Stimulated activated CD8-positive, alpha-beta memory T cell treated with anti-CD3 and anti-CD28 coated beads, Interleukin-15, amount 100 ng/mL, for 24 hours (primary cell): Measurements from ENCODE around the gene CYP27B1.
"Not testable (repeated sequence)": the region's sequence is repeated elsewhere in the genome, so short reads cannot be mapped to it uniquely, and the experiment has no call there.

Experiments
- DNase-seq: peaks from one replicate; pipeline ENCODE4 v3.0.0-alpha.2; 2020; ENCODE audit warnings: low read depth

The CYP27B1 gene

GRCh38 chr12:57782608-57783465, 16.0 kb upstream of the CYP27B1 start, which contains the start of gene TSFM:
Gene TSFM, plus strand, starts transcription at chr12:57782787. Its CDS starts 15 bp downstream, at chr12:57782802.
- peak; percentile 93 for DNase-seq

GRCh38 chr12:57782243-57782607, 15.3 kb upstream of the CYP27B1 start:
- DNase-seq, result no peak

GRCh38 chr12:57781801-57782200, 14.9 kb upstream of the CYP27B1 start:
- DNase-seq, result no peak

GRCh38 chr12:57781244-57781643, 14.4 kb upstream of the CYP27B1 start:
- DNase-seq, result no peak

- DNase-seq, result no peak
Observed at GRCh38 chr12:57780284-57780897, 13.5 kb upstream of the CYP27B1 start.

GRCh38 chr12:57779736-57780135, 12.9 kb upstream of the CYP27B1 start:
- no peak for DNase-seq

GRCh38 chr12:57777911-57778310, 11.0 kb upstream of the CYP27B1 start:
- DNase-seq, result no peak

GRCh38 chr12:57777367-57777766, 10.5 kb upstream of the CYP27B1 start:
- DNase-seq, result no peak

- no peak for DNase-seq
Observed at GRCh38 chr12:57776247-57776587, 9.3 kb upstream of the CYP27B1 start.

- no peak for DNase-seq
Observed at GRCh38 chr12:57775563-57776246, 8.8 kb upstream of the CYP27B1 start.

GRCh38 chr12:57775044-57775443, 8.2 kb upstream of the CYP27B1 start:
- no peak for DNase-seq

- not testable (repeated sequence) for DNase-seq
Observed at GRCh38 chr12:57774634-57775033, 7.8 kb upstream of the CYP27B1 start.

- DNase-seq, result no peak
Observed at GRCh38 chr12:57772429-57773322, 5.8 kb upstream of the CYP27B1 start, which contains the start of gene EEF1AKMT3. Gene EEF1AKMT3, plus strand, starts transcription at chr12:57772614. Its CDS starts 111 bp downstream, at chr12:57772725.

- peak; percentile 77 for DNase-seq
Observed at GRCh38 chr12:57771873-57772428, 5.1 kb upstream of the CYP27B1 start, which contains the start of gene METTL1. Gene METTL1, minus strand, starts transcription at chr12:57772105. Its CDS starts 22 bp downstream, at chr12:57772083.

- DNase-seq, result no peak
Observed at GRCh38 chr12:57771236-57771872, 4.5 kb upstream of the CYP27B1 start.

- no peak for DNase-seq
Observed at GRCh38 chr12:57770734-57771133, 3.9 kb upstream of the CYP27B1 start.

- no peak for DNase-seq
Observed at GRCh38 chr12:57769594-57769993, 2.7 kb upstream of the CYP27B1 start.

GRCh38 chr12:57767876-57768275, 998 bp upstream of the CYP27B1 start:
- DNase-seq, result no peak

- DNase-seq, result no peak
Observed at GRCh38 chr12:57767305-57767698, 424 bp upstream of the CYP27B1 start.

- no peak for DNase-seq
Observed at GRCh38 chr12:57765698-57766463, 997 bp downstream of the CYP27B1 start.
